Measurements from ENCODE around the gene MAST2. TPM values are rescaled to one million over a fixed set of nuclear protein-coding genes. Genes with fewer than 3 reads are reported as not detected.

Gene MAST2
- total RNA-seq, 4 donors from 2014 or later, result 8.3 to 24.8 (median 14.5) TPM

DNA sequence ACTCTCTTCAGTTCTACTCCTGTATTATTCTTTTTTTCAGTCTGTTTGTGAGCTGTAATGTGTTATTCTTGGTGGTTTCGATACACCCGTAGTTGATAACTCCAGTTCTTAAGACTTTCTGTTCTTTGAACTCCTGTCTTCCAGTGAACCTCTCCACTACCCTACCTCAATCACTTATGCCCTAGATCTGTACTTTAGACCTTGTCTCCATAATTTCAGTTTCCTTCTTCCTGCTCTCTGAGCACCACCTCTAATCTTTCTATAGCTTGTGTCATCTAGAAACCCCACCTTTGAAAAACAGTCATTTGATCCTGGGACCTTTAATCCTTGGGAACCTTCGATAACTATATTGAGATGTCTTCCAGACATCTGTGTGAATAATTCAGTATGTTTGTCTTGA is 169.7 kb downstream of the MAST2 start:
- H3K4me3 ChIP-seq, result no peak overlapping the region
- intact Hi-C loops (cut with DNase I), result no loop called here
- peaks cover 0 to 21% (median 0%) of the 10 kb centered on the region in 3 donors for H3K4me1 ChIP-seq
- H3K27me3 ChIP-seq, result no peaks in the 10 kb centered on the region
- no peak for DNase-seq
- 88 to 96% methylated on average over 3 of the region's 3 CpGs for WGBS, 2 donors
- TF ChIP-seq, protein P1, sequence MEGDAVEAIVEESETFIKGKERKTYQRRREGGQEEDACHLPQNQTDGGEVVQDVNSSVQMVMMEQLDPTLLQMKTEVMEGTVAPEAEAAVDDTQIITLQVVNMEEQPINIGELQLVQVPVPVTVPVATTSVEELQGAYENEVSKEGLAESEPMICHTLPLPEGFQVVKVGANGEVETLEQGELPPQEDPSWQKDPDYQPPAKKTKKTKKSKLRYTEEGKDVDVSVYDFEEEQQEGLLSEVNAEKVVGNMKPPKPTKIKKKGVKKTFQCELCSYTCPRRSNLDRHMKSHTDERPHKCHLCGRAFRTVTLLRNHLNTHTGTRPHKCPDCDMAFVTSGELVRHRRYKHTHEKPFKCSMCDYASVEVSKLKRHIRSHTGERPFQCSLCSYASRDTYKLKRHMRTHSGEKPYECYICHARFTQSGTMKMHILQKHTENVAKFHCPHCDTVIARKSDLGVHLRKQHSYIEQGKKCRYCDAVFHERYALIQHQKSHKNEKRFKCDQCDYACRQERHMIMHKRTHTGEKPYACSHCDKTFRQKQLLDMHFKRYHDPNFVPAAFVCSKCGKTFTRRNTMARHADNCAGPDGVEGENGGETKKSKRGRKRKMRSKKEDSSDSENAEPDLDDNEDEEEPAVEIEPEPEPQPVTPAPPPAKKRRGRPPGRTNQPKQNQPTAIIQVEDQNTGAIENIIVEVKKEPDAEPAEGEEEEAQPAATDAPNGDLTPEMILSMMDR (IDR thresholded peaks at IDR 0.05), result no peak
- no peak for TF ChIP-seq POLR2A (IDR thresholded peaks at IDR 0.05)
- H3K36me3 ChIP-seq, result peaks cover 0 to 4% (median 0%) of the 10 kb centered on the region in 3 donors
- H3K9me3 ChIP-seq, result no peaks in the 10 kb centered on the region
- no peak overlapping the region for H3K27ac ChIP-seq

DNA sequence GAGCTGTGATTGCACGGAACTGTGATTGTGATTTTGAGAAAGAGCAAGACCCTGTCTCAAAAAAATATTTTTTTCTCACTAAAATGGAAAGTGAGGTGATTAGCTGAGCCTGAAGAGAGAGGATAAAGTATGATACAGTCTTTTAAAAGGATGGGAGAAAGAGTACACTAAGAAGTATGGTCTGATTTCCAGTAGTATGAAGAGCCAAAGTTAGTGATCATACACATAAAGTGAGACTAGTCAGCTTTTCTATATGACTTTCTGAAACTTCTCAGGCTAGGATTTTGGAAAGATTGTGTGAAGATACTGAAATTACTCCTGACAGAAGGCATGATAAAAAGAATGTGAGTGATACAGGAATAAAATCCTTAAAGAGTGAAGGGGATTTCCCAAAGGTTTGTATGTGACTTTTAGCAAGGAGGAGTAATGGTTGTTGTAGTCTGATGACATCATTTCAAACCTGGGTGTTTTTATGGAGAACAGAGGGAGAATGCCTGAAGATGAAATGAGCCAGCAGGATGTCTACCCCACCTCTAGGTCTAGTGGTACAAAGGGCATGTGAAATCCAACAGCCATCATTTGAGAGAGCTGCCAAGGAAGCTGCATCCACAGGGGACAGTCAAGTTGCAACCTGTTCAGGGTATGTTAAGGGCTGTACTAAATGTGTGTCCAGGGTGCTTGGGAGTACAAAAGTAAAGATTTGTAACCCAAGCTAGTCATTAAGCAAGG is 171.3 kb downstream of the MAST2 start:
- intact Hi-C loops (cut with DNase I), result no loop called here
- H3K36me3 ChIP-seq, result peaks cover 0 to 4% (median 0%) of the 10 kb centered on the region in 3 donors
- TF ChIP-seq, protein P1 (IDR thresholded peaks at IDR 0.05), result no peak
- no peak for TF ChIP-seq POLR2A (IDR thresholded peaks at IDR 0.05)
- peaks cover 4 to 30% (median 10%) of the 10 kb centered on the region in 3 donors for H3K4me1 ChIP-seq
- 100% methylated on average over 1 of the region's 1 CpG for WGBS, 2 donors
- no peak for DNase-seq
- H3K4me3 ChIP-seq, result no peak overlapping the region
- H3K27me3 ChIP-seq, result no peaks in the 10 kb centered on the region
- no peak overlapping the region for H3K27ac ChIP-seq
- no peaks in the 10 kb centered on the region for H3K9me3 ChIP-seq

DNA sequence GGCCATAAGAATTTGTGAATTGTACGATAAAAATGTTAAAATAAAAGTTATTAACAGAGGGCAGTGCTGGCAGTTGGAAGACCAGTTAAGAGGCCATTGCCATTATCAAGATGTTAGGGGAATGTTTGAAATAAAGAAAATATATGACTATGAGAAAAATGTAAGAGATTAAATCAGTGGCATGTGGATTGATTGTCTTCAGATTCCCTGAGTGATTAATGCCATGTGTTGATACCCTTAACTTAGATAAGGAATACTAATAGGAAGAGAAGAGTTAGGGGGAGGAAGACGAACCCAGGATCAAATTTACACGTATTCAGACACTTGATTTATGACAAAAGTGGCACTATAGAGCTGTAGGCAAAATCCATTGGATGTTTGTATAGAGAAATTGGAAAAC is 173.2 kb downstream of the MAST2 start:
- Histone ChIP-seq H3K4me3 (no peak overlapping the region), H3K36me3 (peaks cover 0 to 4% (median 0%) of the 10 kb centered on the region in 3 donors), H3K9me3 (no peaks in the 10 kb centered on the region), H3K4me1 (peaks cover 4 to 32% (median 10%) of the 10 kb centered on the region in 3 donors), H3K27ac (no peak overlapping the region), H3K27me3 (no peaks in the 10 kb centered on the region)
- WGBS, 2 donors, result 90% methylated on average over 3 of the region's 3 CpGs
- TF ChIP-seq, protein P1 (IDR thresholded peaks at IDR 0.05), result no peak
- TF ChIP-seq POLR2A (IDR thresholded peaks at IDR 0.05), result no peak
- DNase-seq, result no peak
- intact Hi-C loops (cut with DNase I), result no loop called here

DNA sequence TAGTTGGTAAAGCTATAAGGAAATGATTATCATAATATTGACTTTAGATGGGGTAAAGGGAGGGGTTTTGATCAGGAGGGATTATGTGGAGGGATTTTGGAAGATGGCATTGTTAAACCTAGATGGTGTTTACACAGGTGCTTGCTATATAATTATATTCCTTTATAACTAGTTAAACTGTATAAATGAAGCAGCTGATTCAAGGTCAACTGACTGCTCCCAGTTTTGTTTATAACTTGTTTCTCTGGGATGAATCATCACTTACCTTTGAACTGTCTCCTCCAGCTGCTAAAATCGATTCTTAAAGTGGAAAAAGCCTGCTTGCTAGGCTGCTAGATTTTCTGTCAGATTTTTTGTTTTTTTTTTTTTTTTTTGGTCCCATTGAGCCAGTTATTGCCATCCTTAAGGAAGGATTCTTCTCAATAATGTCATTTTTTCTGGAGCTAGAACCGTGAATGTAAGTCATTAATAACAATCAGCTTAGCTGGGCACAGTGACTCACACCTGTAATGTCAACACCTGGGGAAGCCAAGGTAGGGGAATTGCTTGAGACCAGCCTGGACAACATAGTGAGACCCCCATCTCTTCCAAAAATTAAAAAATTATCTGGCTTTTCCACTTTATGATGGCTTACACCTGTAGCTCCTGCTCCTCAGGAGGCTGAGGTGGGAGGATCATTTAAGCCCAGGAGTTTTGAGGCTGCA is 175.8 kb downstream of the MAST2 start:
- no peaks in the 10 kb centered on the region for H3K36me3 ChIP-seq
- H3K27me3 ChIP-seq, result no peaks in the 10 kb centered on the region
- H3K4me3 ChIP-seq, result no peak overlapping the region
- peaks cover 4 to 32% (median 10%) of the 10 kb centered on the region in 3 donors for H3K4me1 ChIP-seq
- peak overlapping the region in 2 of 4 donors; percentile 45 to 49 for H3K27ac ChIP-seq
- intact Hi-C loops (cut with DNase I), result no loop called here
- no peaks in the 10 kb centered on the region for H3K9me3 ChIP-seq
- TF ChIP-seq, protein P1 (IDR thresholded peaks at IDR 0.05), result no peak
- no peak for TF ChIP-seq POLR2A (IDR thresholded peaks at IDR 0.05)
- 15 to 19% methylated on average over 2 of the region's 2 CpGs for WGBS, 2 donors
- no peak for DNase-seq

DNA sequence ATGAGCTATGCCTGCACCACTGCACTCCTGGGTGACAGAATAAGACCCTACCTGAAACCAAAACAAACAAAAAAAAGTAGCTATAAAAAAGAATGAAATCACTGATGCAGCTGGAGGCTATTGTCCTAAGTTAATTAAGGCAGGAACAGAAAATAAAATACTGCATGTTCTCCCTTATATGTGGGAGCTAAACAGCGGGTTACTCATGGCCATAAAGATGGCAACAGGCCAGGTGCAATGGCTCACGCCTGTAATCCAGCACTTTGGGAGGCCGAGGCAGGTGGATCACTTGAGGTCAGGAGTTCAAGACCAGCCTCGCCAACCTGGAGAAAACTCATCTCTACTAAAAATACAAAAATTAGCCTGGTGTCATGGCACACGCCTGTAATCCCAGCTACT is 176.4 kb downstream of the MAST2 start:
- TF ChIP-seq POLR2A (IDR thresholded peaks at IDR 0.05), result no peak
- TF ChIP-seq, protein P1 (IDR thresholded peaks at IDR 0.05), result no peak
- intact Hi-C loops (cut with DNase I), result no loop called here
- Histone ChIP-seq H3K9me3 (no peaks in the 10 kb centered on the region), H3K36me3 (no peaks in the 10 kb centered on the region), H3K27me3 (no peaks in the 10 kb centered on the region), H3K27ac (peak overlapping the region in 2 of 4 donors; percentile 45 to 49), H3K4me1 (peaks cover 4 to 30% (median 10%) of the 10 kb centered on the region in 3 donors), H3K4me3 (no peak overlapping the region)
- DNase-seq, result no peak
- WGBS, 2 donors, result 60 to 82% methylated on average over 4 to 5 of the region's 5 CpGs

Data from esophagus squamous epithelium (tissue), 5 donors.